HepG2 (cell line): Measurements from ENCODE around the gene NSD2. TPM values are rescaled to one million over a fixed set of nuclear protein-coding genes. Genes with fewer than 3 reads are reported as not detected.

Source experiments
- ATF1 ChIP-seq: IDR thresholded peaks from 2 replicates; pipeline ENCODE4 v1.6.1; 2016; ENCODE audit warnings: mild to moderate bottlenecking, control low read depth
- CREB1 ChIP-seq, 2 experiments: fragments of 450-650 bp in 1 of 2; IDR thresholded peaks; 2 replicates each; pipeline ENCODE4 v1.6.1; 2016 to 2017; ENCODE audit warnings: control low read depth in 1 of 2, mild to moderate bottlenecking in 1 of 2, missing compliant biosample characterization in 1 of 2, missing genetic modification characterization in 1 of 2
- DPF2 ChIP-seq: sonication (generic); formaldehyde crosslinking; IDR thresholded peaks from 2 replicates; pipeline ENCODE4 v1.4.0; 2020; ENCODE audit warnings: mild to moderate bottlenecking, low read depth, missing genetic modification reagents, borderline replicate concordance
- EEA1 ChIP-seq: sonication (generic); formaldehyde crosslinking; IDR thresholded peaks from 2 replicates; pipeline ENCODE4 v1.5.1; 2020; ENCODE audit warnings: mild to moderate bottlenecking, missing genetic modification reagents, borderline replicate concordance
- FOXC1 ChIP-seq: sonication (generic); formaldehyde crosslinking; IDR thresholded peaks from 2 replicates; pipeline ENCODE4 v1.8.0; 2022; ENCODE audit warnings: mild to moderate bottlenecking, missing genetic modification reagents, borderline replicate concordance
- FOXK1 ChIP-seq: sonication (generic); formaldehyde crosslinking; IDR thresholded peaks from 2 replicates; pipeline ENCODE4 v1.4.0; 2020; ENCODE audit warnings: low read depth, missing genetic modification reagents, borderline replicate concordance
- PHF8 ChIP-seq: sonication (generic); formaldehyde crosslinking; IDR thresholded peaks from 2 replicates; pipeline ENCODE4 v1.5.0; 2020; ENCODE audit warnings: missing genetic modification reagents
- SNAI1 ChIP-seq: sonication (generic); formaldehyde crosslinking; IDR thresholded peaks from 2 replicates; pipeline ENCODE4 v1.5.0; 2020; ENCODE audit warnings: mild to moderate bottlenecking, missing genetic modification reagents, borderline replicate concordance
- SP1 ChIP-seq, 2 experiments: fragments of 450-650 bp in 1 of 2; sonication (generic) in 1 of 2; formaldehyde crosslinking in 1 of 2; IDR thresholded peaks; 2 replicates each; pipeline versions ENCODE4 v1.4.0 to v1.6.1; 2016 to 2020; ENCODE audit warnings: missing genetic modification reagents in 1 of 2
- TBP ChIP-seq: sonication (generic); formaldehyde crosslinking; IDR thresholded peaks from 2 replicates; pipeline ENCODE4 v1.5.0; 2020; ENCODE audit warnings: missing genetic modification reagents
- TOPORS ChIP-seq: sonication (generic); formaldehyde crosslinking; IDR thresholded peaks from 2 replicates; pipeline ENCODE4 v1.8.0; 2023; ENCODE audit warnings: mild to moderate bottlenecking, missing genetic modification reagents
- YY1 ChIP-seq: IDR thresholded peaks from 2 replicates; pipeline ENCODE4 v1.6.1; 2011; ENCODE audit warnings: low read length, low read depth, moderate library complexity, mild to moderate bottlenecking; ENCODE audit not compliant: insufficient read depth, insufficient replicate concordance
- ZFAT ChIP-seq: sonication (generic); formaldehyde crosslinking; conservative IDR thresholded peaks from 2 replicates; pipeline ENCODE4 v1.8.1; 2023; ENCODE audit warnings: missing genetic modification reagents, inconsistent platforms
- ZFP1 ChIP-seq: IDR thresholded peaks from 2 replicates; pipeline ENCODE4 v1.6.1; 2016
- ZNF138 ChIP-seq: sonication (generic); formaldehyde crosslinking; IDR thresholded peaks from 2 replicates; pipeline ENCODE4 v1.5.0; 2020; ENCODE audit warnings: mild to moderate bottlenecking, low read depth, missing genetic modification reagents
- ZNF143 ChIP-seq: sonication (generic); formaldehyde crosslinking; IDR thresholded peaks from 2 replicates; pipeline ENCODE4 v1.4.0; 2020; ENCODE audit warnings: missing genetic modification reagents
- ZNF260 ChIP-seq: sonication (generic); formaldehyde crosslinking; IDR thresholded peaks from 2 replicates; pipeline ENCODE4 v1.4.0; 2020; ENCODE audit warnings: missing genetic modification reagents, low read depth, mild to moderate bottlenecking, borderline replicate concordance
- ZNF350 ChIP-seq: sonication (generic); formaldehyde crosslinking; IDR thresholded peaks from 2 replicates; pipeline ENCODE4 v1.4.0; 2020; ENCODE audit warnings: mild to moderate bottlenecking, low read depth, missing genetic modification reagents, borderline replicate concordance
- ZNF598 ChIP-seq: sonication (generic); formaldehyde crosslinking; IDR thresholded peaks from 2 replicates; pipeline ENCODE4 v1.5.1; 2020; ENCODE audit warnings: mild to moderate bottlenecking, missing genetic modification reagents, borderline replicate concordance
- ZNF616 ChIP-seq: sonication (generic); formaldehyde crosslinking; IDR thresholded peaks from 2 replicates; pipeline ENCODE4 v1.5.0; 2020; ENCODE audit warnings: low read depth, mild to moderate bottlenecking, missing genetic modification reagents
- ZNF7 ChIP-seq: IDR thresholded peaks from 2 replicates; pipeline ENCODE4 v1.6.1; 2016; ENCODE audit warnings: missing biosample characterization, missing genetic modification reagents
- ZNF790 ChIP-seq: sonication (generic); formaldehyde crosslinking; IDR thresholded peaks from 2 replicates; pipeline ENCODE4 v1.8.0; 2022; ENCODE audit warnings: missing genetic modification reagents, mild to moderate bottlenecking, borderline replicate concordance
- ZNF839 ChIP-seq: sonication (generic); formaldehyde crosslinking; IDR thresholded peaks from 2 replicates; pipeline ENCODE4 v1.4.0; 2020; ENCODE audit warnings: missing genetic modification reagents, mild to moderate bottlenecking, borderline replicate concordance
- polyA plus RNA-seq, 8 experiments: library from polyadenylated mRNA; depleted of rRNA in 3 of 8; stranded (reverse) in 7 of 8; unstranded in 1 of 8; fragments of >200 nt; fragmentation: Illumina TruSeq in 4 of 8; extraction: Trizol in 4 of 8; gene quantifications; 2 replicates each; pipeline versions ENCODE4 v1.2.1 to v1.2.3, GENCODE V29; 2011 to 2016; ENCODE audit warnings: low read depth in 4 of 8, missing spikeins in 1 of 8, mixed read lengths in 1 of 8; ENCODE audit not compliant: insufficient read depth in 1 of 8
- total RNA-seq, 5 experiments: library from RNA; depleted of rRNA; stranded (reverse); fragments of >200 nt; fragmentation: Illumina TruSeq; extraction: Trizol; gene quantifications; 2 replicates each; pipeline ENCODE4 v1.2.3, GENCODE V29; 2016; ENCODE audit warnings: low read depth in 1 of 5
- TF ChIP-seq, protein P1 (sequence below): sonication (generic); formaldehyde crosslinking; IDR thresholded peaks from 2 replicates; pipeline ENCODE4 v1.4.0; 2020; ENCODE audit warnings: mild to moderate bottlenecking, missing genetic modification reagents
- TF ChIP-seq, protein P2 (sequence below): sonication (generic); formaldehyde crosslinking; IDR thresholded peaks from 2 replicates; pipeline ENCODE4 v1.8.1; 2023; ENCODE audit warnings: mild to moderate bottlenecking, inconsistent platforms, moderate library complexity, missing genetic modification reagents, borderline replicate concordance
- TF ChIP-seq, protein P3 (sequence below): sonication (generic); formaldehyde crosslinking; IDR thresholded peaks from 2 replicates; pipeline ENCODE4 v1.5.0; 2020; ENCODE audit warnings: mild to moderate bottlenecking, missing genetic modification reagents, moderate library complexity

Gene NSD2
- total and polyA plus RNA-seq, 2 of the 13 experiments (the other 11 are each of a cell fraction or from before 2014, with no cell fraction given): 22.0 to 65.9 TPM

DNA sequence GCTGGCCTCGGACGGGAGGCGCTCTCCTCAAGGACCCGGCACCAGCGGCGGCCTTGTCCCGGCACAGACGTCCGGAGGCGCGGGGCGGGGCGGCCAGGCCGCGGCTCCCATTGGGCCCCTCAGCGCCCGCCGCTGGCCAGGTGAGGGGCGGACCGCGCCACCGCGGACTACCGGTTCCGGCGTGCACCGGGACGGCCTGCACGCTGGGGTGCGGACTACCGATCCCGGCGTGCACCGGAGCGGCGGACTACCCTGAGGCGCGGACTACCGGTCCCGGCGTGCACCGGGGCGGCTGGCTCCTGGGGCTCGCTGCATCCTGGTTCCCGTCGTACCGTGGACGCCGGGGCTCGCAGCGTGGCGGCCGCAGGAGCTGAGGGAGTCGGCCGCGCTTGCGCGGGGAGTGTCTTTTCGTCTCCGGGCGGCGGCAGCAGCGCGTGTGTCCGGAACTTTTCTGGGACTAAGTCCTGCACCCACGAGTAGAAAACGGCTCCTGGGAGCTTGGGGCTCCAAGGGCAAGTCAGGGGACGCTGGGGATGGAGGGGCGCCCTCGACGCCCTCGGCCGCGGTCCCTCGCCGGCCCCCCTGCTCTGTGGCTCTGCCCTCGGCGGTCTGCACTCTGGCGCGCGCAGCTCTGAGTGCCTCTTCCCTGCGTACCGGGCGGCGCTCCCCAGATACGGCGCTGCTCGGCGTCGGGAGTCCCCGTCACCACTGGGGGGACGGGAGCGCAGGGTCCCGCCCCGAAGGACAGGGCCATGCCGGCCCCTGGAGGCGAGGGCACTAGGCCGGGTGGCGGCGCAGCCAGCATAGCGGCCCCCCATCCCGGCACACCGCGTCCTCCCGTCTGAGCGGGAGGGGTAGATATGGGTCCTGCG, 14.9 kb upstream of the NSD2 start, which contains the start of gene LETM1 (continued):
- TF ChIP-seq ZNF138 (CRISPR knock-in tag) (peak; percentile 55; the same call in 1 of the 2 replicates), ZNF616 (0 out of 2 replicates have a peak, but pooled peaks have one; percentile 45), ATF1 (CRISPR knock-in tag) (no peak), TBP (peak; percentile 72; the same call in 1 of the 2 replicates), YY1 (peak; percentile 68), SP1 (IDR thresholded peaks at IDR 0.05) (no peak), SP1 (CRISPR knock-in tag; IDR thresholded peaks at IDR 0.05) (peak; percentile 46; the same call in 1 of the 2 replicates), ZNF790 (CRISPR knock-in tag) (no peak; the same call in 1 of the 2 replicates), DPF2 (CRISPR knock-in tag) (no peak), SNAI1 (CRISPR knock-in tag) (no peak), CREB1 (IDR thresholded peaks at IDR 0.05) (peak; percentile 28; the same call in 1 of the 2 replicates), CREB1 (CRISPR knock-in tag; IDR thresholded peaks at IDR 0.05) (no peak), ZNF143 (CRISPR knock-in tag) (peak; percentile 95), TOPORS (peak; percentile 58; the same call in 1 of the 2 replicates), ZNF350 (CRISPR knock-in tag) (peak; percentile 51; the same call in 1 of the 2 replicates), ZNF598 (CRISPR knock-in tag) (peak; percentile 81; the same call in 1 of the 2 replicates), ZNF7 (CRISPR knock-in tag) (no peak), FOXC1 (CRISPR knock-in tag) (peak; percentile 88), ZFAT (no peak), EEA1 (CRISPR knock-in tag) (no peak), ZFP1 (CRISPR knock-in tag) (no peak), ZNF839 (CRISPR knock-in tag) (no peak), ZNF260 (CRISPR knock-in tag) (no peak), FOXK1 (CRISPR knock-in tag) (peak; percentile 51; the same call in 1 of the 2 replicates), PHF8 (CRISPR knock-in tag) (peak; percentile 86)
- TF ChIP-seq, protein P1, sequence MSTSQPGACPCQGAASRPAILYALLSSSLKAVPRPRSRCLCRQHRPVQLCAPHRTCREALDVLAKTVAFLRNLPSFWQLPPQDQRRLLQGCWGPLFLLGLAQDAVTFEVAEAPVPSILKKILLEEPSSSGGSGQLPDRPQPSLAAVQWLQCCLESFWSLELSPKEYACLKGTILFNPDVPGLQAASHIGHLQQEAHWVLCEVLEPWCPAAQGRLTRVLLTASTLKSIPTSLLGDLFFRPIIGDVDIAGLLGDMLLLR (CRISPR knock-in tag): peak; percentile 26; the same call in 1 of the 2 replicates
- TF ChIP-seq, protein P2, sequence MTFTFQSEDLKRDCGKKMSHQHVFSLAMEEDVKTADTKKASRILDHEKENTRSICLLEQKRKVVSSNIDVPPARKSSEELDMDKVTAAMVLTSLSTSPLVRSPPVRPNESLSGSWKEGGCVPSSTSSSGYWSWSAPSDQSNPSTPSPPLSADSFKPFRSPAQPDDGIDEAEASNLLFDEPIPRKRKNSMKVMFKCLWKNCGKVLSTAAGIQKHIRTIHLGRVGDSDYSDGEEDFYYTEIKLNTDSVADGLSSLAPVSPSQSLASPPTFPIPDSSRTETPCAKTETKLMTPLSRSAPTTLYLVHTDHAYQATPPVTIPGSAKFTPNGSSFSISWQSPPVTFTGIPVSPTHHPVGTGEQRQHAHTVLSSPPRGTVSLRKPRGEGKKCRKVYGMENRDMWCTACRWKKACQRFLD (CRISPR knock-in tag): peak; percentile 84; the same call in 1 of the 2 replicates
- TF ChIP-seq, protein P3, sequence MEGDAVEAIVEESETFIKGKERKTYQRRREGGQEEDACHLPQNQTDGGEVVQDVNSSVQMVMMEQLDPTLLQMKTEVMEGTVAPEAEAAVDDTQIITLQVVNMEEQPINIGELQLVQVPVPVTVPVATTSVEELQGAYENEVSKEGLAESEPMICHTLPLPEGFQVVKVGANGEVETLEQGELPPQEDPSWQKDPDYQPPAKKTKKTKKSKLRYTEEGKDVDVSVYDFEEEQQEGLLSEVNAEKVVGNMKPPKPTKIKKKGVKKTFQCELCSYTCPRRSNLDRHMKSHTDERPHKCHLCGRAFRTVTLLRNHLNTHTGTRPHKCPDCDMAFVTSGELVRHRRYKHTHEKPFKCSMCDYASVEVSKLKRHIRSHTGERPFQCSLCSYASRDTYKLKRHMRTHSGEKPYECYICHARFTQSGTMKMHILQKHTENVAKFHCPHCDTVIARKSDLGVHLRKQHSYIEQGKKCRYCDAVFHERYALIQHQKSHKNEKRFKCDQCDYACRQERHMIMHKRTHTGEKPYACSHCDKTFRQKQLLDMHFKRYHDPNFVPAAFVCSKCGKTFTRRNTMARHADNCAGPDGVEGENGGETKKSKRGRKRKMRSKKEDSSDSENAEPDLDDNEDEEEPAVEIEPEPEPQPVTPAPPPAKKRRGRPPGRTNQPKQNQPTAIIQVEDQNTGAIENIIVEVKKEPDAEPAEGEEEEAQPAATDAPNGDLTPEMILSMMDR (CRISPR knock-in tag): peak; percentile 47; the same call in 1 of the 2 replicates
